H1 (cell line): ENCODE results near the gene PTGIR. TPM values are rescaled to one million over a fixed set of nuclear protein-coding genes. Genes with fewer than 3 reads are reported as not detected.
A peak's percentile ranks its signal among the peaks of the same experiment; 100 is the strongest.

Source experiments
- CTCF ChIA-PET: fragments of 300-600 bp; sonication (Branson Sonifier 250); formaldehyde crosslinking; loops from one replicate; lab custom pipeline; 2021; ENCODE audit not compliant: partially characterized antibody; lab: Charles Lee
- POLR2A ChIA-PET: fragments of 300-600 bp; sonication (Branson Sonifier 250); formaldehyde crosslinking; loops from one replicate; lab custom pipeline; 2021; ENCODE audit warnings: inconsistent platforms; ENCODE audit not compliant: partially characterized antibody; lab: Charles Lee
- DNase-seq, 2 experiments: peaks; one replicate each; pipeline versions ENCODE4 v3.0.0 to v3.0.0-alpha.2; 2010 to 2022; ENCODE audit warnings: low spot score in 2 of 2, low read depth in 1 of 2, mixed read lengths in 1 of 2
- FAIRE-seq: peaks from 2 replicates; lab custom pipeline; 2011; peaks lifted over from hg19 to GRCh38; lab: Jason Lieb, UNC
- H2AFZ ChIP-seq: 2 replicates; pipeline ENCODE4 v1.8.1; 2012; ENCODE audit warnings: low read length, inconsistent platforms
- H2AK5ac ChIP-seq: 2 replicates; pipeline ENCODE4 v1.6.1; 2013; ENCODE audit warnings: low read depth, low read length
- H2BK120ac ChIP-seq: replicated peaks from 2 replicates; pipeline ENCODE3; 2013; ENCODE audit warnings: low read depth, low read length, inconsistent platforms
- H2BK12ac ChIP-seq: 2 replicates; pipeline ENCODE4 v1.6.1; 2013; ENCODE audit warnings: low read depth, low read length
- H2BK15ac ChIP-seq: 2 replicates; pipeline ENCODE4 v1.6.1; 2013; ENCODE audit warnings: low read length
- H2BK20ac ChIP-seq: 2 replicates; pipeline ENCODE4 v1.6.1; 2013; ENCODE audit warnings: low read length
- H2BK5ac ChIP-seq: 2 replicates; pipeline ENCODE4 v1.6.1; 2013; ENCODE audit warnings: low read depth, low read length
- H3K14ac ChIP-seq: 2 replicates; pipeline ENCODE4 v1.6.1; 2013; ENCODE audit warnings: inconsistent platforms; ENCODE audit not compliant: insufficient read length
- H3K18ac ChIP-seq: 2 replicates; pipeline ENCODE4 v1.6.1; 2013; ENCODE audit warnings: low read length; ENCODE audit errors: extremely low read depth
- H3K23ac ChIP-seq: 2 replicates; pipeline ENCODE4 v1.6.1; 2013; ENCODE audit warnings: inconsistent platforms; ENCODE audit not compliant: insufficient read length
- H3K23me2 ChIP-seq: 2 replicates; pipeline ENCODE4 v1.6.1; 2013; ENCODE audit warnings: low read depth, low read length
- H3K27ac ChIP-seq: 2 replicates; pipeline ENCODE4 v1.6.1; 2011; ENCODE audit warnings: low read depth, low read length, inconsistent platforms
- H3K27me3 ChIP-seq, 4 experiments: replicated peaks in 1 of 4; 1 replicate in 1 of 4; 2 replicates in 3 of 4; pipeline versions ENCODE4 v1.6.1 to v1.8.1; 2011 to 2013; ENCODE audit warnings: low read length in 3 of 4, mild to moderate bottlenecking in 3 of 4, inconsistent platforms in 2 of 4, mixed read lengths in 2 of 4, moderate library complexity in 1 of 4; ENCODE audit not compliant: control insufficient read depth in 3 of 4, insufficient read depth in 3 of 4; ENCODE audit errors: extremely low read depth in 1 of 4
- H3K36me3 ChIP-seq, 4 experiments: 2 replicates each; pipeline versions ENCODE4 v1.6.1 to v1.8.1; 2011 to 2013; ENCODE audit warnings: mild to moderate bottlenecking in 4 of 4, low read length in 3 of 4, moderate library complexity in 2 of 4, control low read depth in 1 of 4, inconsistent platforms in 1 of 4; ENCODE audit not compliant: insufficient read depth in 4 of 4, control insufficient read depth in 2 of 4
- H3K4ac ChIP-seq: replicated peaks from 2 replicates; pipeline ENCODE3; 2013; ENCODE audit warnings: low read length, low read depth, mixed read lengths, inconsistent platforms; ENCODE audit not compliant: insufficient read length
- H3K4me1 ChIP-seq, 4 experiments: replicated peaks in 1 of 4; 1 replicate in 1 of 4; 2 replicates in 3 of 4; pipeline versions ENCODE4 v1.6.1 to v1.8.1; 2011 to 2013; ENCODE audit warnings: low read length in 3 of 4, inconsistent platforms in 2 of 4, mixed read lengths in 1 of 4; ENCODE audit not compliant: insufficient read depth in 4 of 4, control insufficient read depth in 3 of 4
- H3K4me2 ChIP-seq, 2 experiments: 2 replicates each; pipeline versions ENCODE4 v1.6.1 to v1.8.1; 2011 to 2013; ENCODE audit warnings: low read depth in 2 of 2, low read length in 2 of 2, control low read depth in 1 of 2, inconsistent platforms in 1 of 2, mild to moderate bottlenecking in 1 of 2; ENCODE audit not compliant: insufficient read depth in 1 of 2
- H3K4me3 ChIP-seq, 4 experiments: fragments of 200-600, 300-600 bp in 1 of 4; sonication (generic), shearing (Covaris generic), sonication (Bioruptor Twin) in 1 of 4; 2 replicates each; pipeline versions ENCODE4 v1.5.1 to v1.8.1; 2011 to 2016; ENCODE audit warnings: low read length in 4 of 4, low read depth in 3 of 4, control low read depth in 2 of 4, inconsistent platforms in 2 of 4, mild to moderate bottlenecking in 2 of 4, mixed read lengths in 1 of 4, moderate library complexity in 1 of 4; ENCODE audit not compliant: insufficient read depth in 2 of 4; ENCODE audit errors: extremely low read depth in 1 of 4
- H3K56ac ChIP-seq: replicated peaks from 2 replicates; pipeline ENCODE3; 2013; ENCODE audit warnings: low read depth, mild to moderate bottlenecking, mixed read lengths, low read length, inconsistent platforms; ENCODE audit not compliant: insufficient read length
- H3K79me1 ChIP-seq: 2 replicates; pipeline ENCODE4 v1.6.1; 2013; ENCODE audit warnings: low read depth, low read length, control low read depth
- H3K79me2 ChIP-seq, 2 experiments: 2 replicates each; pipeline versions ENCODE4 v1.6.1 to v1.8.1; 2012 to 2013; ENCODE audit warnings: low read length in 2 of 2, mild to moderate bottlenecking in 2 of 2, inconsistent platforms in 1 of 2; ENCODE audit not compliant: insufficient read depth in 2 of 2, control insufficient read depth in 1 of 2
- H3K9ac ChIP-seq, 4 experiments: replicated peaks in 1 of 4; 1 replicate in 1 of 4; 2 replicates in 3 of 4; pipeline versions ENCODE4 v1.6.1 to v1.8.1; 2011 to 2013; ENCODE audit warnings: low read depth in 3 of 4, low read length in 3 of 4, control low read depth in 2 of 4, mild to moderate bottlenecking in 2 of 4, moderate library complexity in 2 of 4, inconsistent platforms in 1 of 4; ENCODE audit errors: extremely low read depth in 1 of 4
- H3K9me3 ChIP-seq, 2 experiments: 2 replicates each; pipeline versions ENCODE4 v1.6.1 to v1.8.1; 2012 to 2013; ENCODE audit warnings: mild to moderate bottlenecking in 2 of 2, moderate library complexity in 2 of 2, control low read depth in 1 of 2, inconsistent platforms in 1 of 2, low read depth in 1 of 2, low read length in 1 of 2, mixed read lengths in 1 of 2; ENCODE audit not compliant: insufficient read depth in 2 of 2
- H4K20me1 ChIP-seq, 2 experiments: replicated peaks in 1 of 2; 2 replicates each; pipeline versions ENCODE3 to v1.8.1; 2011 to 2013; ENCODE audit warnings: inconsistent platforms in 2 of 2, low read length in 2 of 2, mild to moderate bottlenecking in 1 of 2; ENCODE audit not compliant: insufficient read depth in 2 of 2, control insufficient read depth in 1 of 2
- H4K5ac ChIP-seq: 2 replicates; pipeline ENCODE4 v1.6.1; 2013; ENCODE audit warnings: low read length, low read depth, mixed read lengths, inconsistent platforms; ENCODE audit not compliant: insufficient read length
- H4K8ac ChIP-seq: 2 replicates; pipeline ENCODE4 v1.8.0; 2013; ENCODE audit warnings: mild to moderate bottlenecking, moderate library complexity, low read length, inconsistent platforms; ENCODE audit not compliant: insufficient read depth; ENCODE audit errors: extremely low read depth
- H4K91ac ChIP-seq: replicated peaks from 2 replicates; pipeline ENCODE3; 2013; ENCODE audit warnings: low read length, mixed read lengths, inconsistent platforms; ENCODE audit not compliant: insufficient read length
- CHD2 ChIP-seq: IDR thresholded peaks from 2 replicates; pipeline ENCODE4 v1.6.1; 2012; ENCODE audit warnings: low read length, improper control_type of control experiment
- CTCF ChIP-seq, 3 experiments: IDR thresholded peaks; 1 replicate in 2 of 3; 2 replicates in 1 of 3; pipeline versions ENCODE4 v1.5.1 to v1.6.1; 2011; ENCODE audit warnings: low read length in 3 of 3, mild to moderate bottlenecking in 3 of 3, inconsistent platforms in 2 of 3, low read depth in 1 of 3, moderate library complexity in 1 of 3; ENCODE audit not compliant: insufficient read depth in 1 of 3; ENCODE audit errors: control extremely low read depth in 1 of 3
- EP300 ChIP-seq, 2 experiments: IDR thresholded peaks; 1 replicate in 1 of 2; 2 replicates in 1 of 2; pipeline ENCODE4 v1.6.1; 2011 to 2012; ENCODE audit warnings: low read depth in 2 of 2, low read length in 2 of 2, mild to moderate bottlenecking in 2 of 2, borderline replicate concordance in 1 of 2, inconsistent platforms in 1 of 2, moderate library complexity in 1 of 2
- HDAC6 ChIP-seq: IDR thresholded peaks from one replicate; pipeline ENCODE4 v1.7.1; 2012; ENCODE audit warnings: low read depth, mild to moderate bottlenecking, inconsistent platforms, low read length, moderate library complexity
- KDM1A ChIP-seq: fragments of 200-600, 300-600 bp; sonication (generic); IDR thresholded peaks from 2 replicates; pipeline ENCODE4 v1.7.1; 2016; ENCODE audit warnings: mild to moderate bottlenecking, low read length, borderline replicate concordance
- PHF8 ChIP-seq: fragments of 200-600 bp; sonication (generic); conservative IDR thresholded peaks from 2 replicates; pipeline ENCODE4 v1.7.1; 2012; ENCODE audit warnings: low read depth, mild to moderate bottlenecking, inconsistent platforms, low read length, moderate library complexity
- TAF7 ChIP-seq: optimal IDR thresholded peaks from 2 replicates; pipeline ENCODE3; 2011; ENCODE audit warnings: low read depth, mild to moderate bottlenecking, inconsistent platforms, low read length, moderate library complexity, borderline replicate concordance
- TBP ChIP-seq: IDR thresholded peaks from 2 replicates; pipeline ENCODE4 v1.6.1; 2011; ENCODE audit warnings: low read depth, low read length, improper control_type of control experiment
- YY1 ChIP-seq: IDR thresholded peaks from 2 replicates; pipeline ENCODE4 v1.6.1; 2011; ENCODE audit warnings: low read depth, mild to moderate bottlenecking, low read length
- WGBS, 2 experiments: shearing (Covaris generic) in 1 of 2; methylation state at CpG; one replicate each; pipeline versions ENCODE4 v1.1.6 to v1.1.7; 2013 to 2015; ENCODE audit warnings: low lambda C conversion rate in 2 of 2, mixed read lengths in 2 of 2, inconsistent platforms in 1 of 2, low coverage in 1 of 2, missing lambda C conversion rate in 1 of 2; ENCODE audit not compliant: insufficient replicate concordance in 2 of 2, insufficient coverage in 1 of 2, insufficient read length in 1 of 2; ENCODE audit errors: extremely low coverage in 1 of 2, missing lambda C conversion rate in 1 of 2; 5-methylcytosine and 5-hydroxymethylcytosine counted together
- polyA plus RNA-seq, 7 experiments: library from polyadenylated mRNA; depleted of rRNA in 3 of 7; stranded (reverse) in 5 of 7; unstranded in 2 of 7; fragments of >200 nt in 5 of 7; fragments of 200-250 nt in 2 of 7; gene quantifications; 1 replicate in 5 of 7; 2 replicates in 1 of 7; 4 replicates in 1 of 7; pipeline versions ENCODE4 v1.2.1 to v1.2.3, GENCODE V29; 2011 to 2013; ENCODE audit warnings: missing spikeins in 2 of 7, mixed read lengths in 2 of 7
- total RNA-seq: library from RNA; stranded (reverse); fragmentation: NEBNext Ultra II Directional; extraction: Animal tissue kit (Norgen Biotek cat#: 25700); gene quantifications from 2 replicates; pipeline ENCODE4 v1.2.1, GENCODE V29; 2021

The PTGIR gene
- total and polyA plus RNA-seq, 2 of the 8 experiments (the other 6 are each of a cell fraction or from before 2014, with no cell fraction given) = 0.15 TPM; not detected in 1

- ChIA-PET POLR2A (interaction anchor here (1.6 to 1.9 kb wide), 3 partner anchors 15 to 45 kb away, joined by 5 to 8 read pairs (median 8); partner anchors contain the start of genes CALM3 and DACT3), CTCF (interaction anchor here (0.5 to 15.6 kb wide), 22 partner anchors 10 to 224 kb away, joined by 3 to 341 read pairs (median 4); partner anchors contain the start of genes CALM3, DACT3 and PTGIR)
- Histone ChIP-seq H4K91ac (no peak overlapping the region), H3K36me3 (no peaks in the 10 kb centered on the region), H3K56ac (no peak overlapping the region), H3K79me1 (no peaks in the 10 kb centered on the region), H4K20me1 (no peaks in the 10 kb centered on the region), H3K4me2 (no peak overlapping the region), H3K4me1 (peaks cover 0 to 7% (median 3%) of the 10 kb centered on the region in 4 experiments; a peak in 4 of 7 replicates), H2BK12ac (no peak overlapping the region), H2BK20ac (no peak overlapping the region), H2AFZ (peak overlapping the region; percentile 62; the same call in 1 of the 2 replicates), H2AK5ac (no peak overlapping the region), H4K5ac (no peak overlapping the region), H3K23me2 (no peaks in the 10 kb centered on the region), H3K9ac (no peak overlapping the region), H2BK5ac (no peak overlapping the region), H2BK15ac (0 out of 2 replicates have a peak overlapping the region, but pooled peaks have one; percentile 6), H3K79me2 (no peaks in the 10 kb centered on the region), H2BK120ac (no peak overlapping the region), H3K14ac (no peak overlapping the region), H3K27ac (no peak overlapping the region), H4K8ac (no peak overlapping the region; the same call in 1 of the 2 replicates), H3K9me3 (no peaks in the 10 kb centered on the region), H3K18ac (no peak overlapping the region), H3K27me3 (no peaks in the 10 kb centered on the region), H3K4me3 (no peak overlapping the region), H3K23ac (no peak overlapping the region), H3K4ac (no peak overlapping the region)
- DNase-seq = peak in 1 of 2 experiments; percentile 79
- FAIRE-seq = no peak
- 56% methylated on average over 17 of the region's 17 CpGs; no CpG with 5 or more reads in 1 of the 2 experiments for WGBS, 2 experiments
- no peak for TF ChIP-seq HDAC6
- TF ChIP-seq TBP = no peak
- peak; percentile 66 to 98 (median 84) for TF ChIP-seq CTCF (IDR thresholded peaks at IDR 0.05; ENCODE audit: control extremely low read depth in 1 of 3, insufficient read depth in 1 of 3, low read depth in 1 of 3, low read length in 3 of 3)
- TF ChIP-seq CHD2 = no peak
- TF ChIP-seq TAF7 = no peak
- TF ChIP-seq PHF8 = no peak
- peak; percentile 27; the same call in 1 of the 2 replicates for TF ChIP-seq YY1
- TF ChIP-seq EP300 (IDR thresholded peaks at IDR 0.05; ENCODE audit: borderline replicate concordance in 1 of 2, low read depth in 2 of 2, low read length in 2 of 2) = no peak
- no peak for TF ChIP-seq KDM1A
These were observed 8.1 kb downstream of the PTGIR start for GRCh38 chr19:46616631-46617322.
